Fibroblast of pulmonary artery (primary cell): Measurements from ENCODE around the gene LTBP1.

Experiments used
- DNase-seq: peaks from one replicate; pipeline ENCODE4 v3.0.0-alpha.2; 2010; ENCODE audit warnings: low read depth
- H3K4me3 ChIP-seq: replicated peaks from 2 replicates; pipeline ENCODE4 v1.5.1; 2011; ENCODE audit warnings: low read depth, mild to moderate bottlenecking, control low read depth, low read length, moderate library complexity
- CTCF ChIP-seq: IDR thresholded peaks from 2 replicates; pipeline ENCODE4 v1.5.1; 2011; ENCODE audit warnings: mild to moderate bottlenecking, control low read depth, low read length, inconsistent platforms; ENCODE audit errors: missing control alignments

The LTBP1 gene

GRCh38 chr2:33131111-33131510 is 184.4 kb downstream of the LTBP1 start:
- no peak for TF ChIP-seq CTCF
- no peak overlapping the region for H3K4me3 ChIP-seq
- no peak for DNase-seq

GRCh38 chr2:33131749-33132148 is 185.0 kb downstream of the LTBP1 start:
- DNase-seq, result no peak

GRCh38 chr2:33133454-33133952 is 186.8 kb downstream of the LTBP1 start:
- no peak for DNase-seq
- peak overlapping the region; percentile 84 for H3K4me3 ChIP-seq

More at GRCh38 chr2:33131749-33132148, 185.0 kb downstream of the LTBP1 start:
- H3K4me3 ChIP-seq, result no peak overlapping the region
- no peak for TF ChIP-seq CTCF

GRCh38 chr2:33134086-33134771 is 187.5 kb downstream of the LTBP1 start:
- DNase-seq, result peak; percentile 98
- peak overlapping the region; percentile 84 for H3K4me3 ChIP-seq
- peak; percentile 34 for TF ChIP-seq CTCF

More at GRCh38 chr2:33133454-33133952, 186.8 kb downstream of the LTBP1 start:
- TF ChIP-seq CTCF, result no peak

- H3K4me3 ChIP-seq, result peak overlapping the region; percentile 84
- DNase-seq, result peak; percentile 71
- TF ChIP-seq CTCF, result no peak
These were observed 188.2 kb downstream of the LTBP1 start for GRCh38 chr2:33134791-33135560.

- H3K4me3 ChIP-seq, result peak overlapping the region; percentile 84
- DNase-seq, result peak; percentile 68
- TF ChIP-seq CTCF, result no peak
These were observed 188.9 kb downstream of the LTBP1 start for GRCh38 chr2:33135645-33136044.
